SK-N-DZ (cell line): ENCODE results near the gene RIPOR2.
A peak's percentile ranks its signal among the peaks of the same experiment; 100 is the strongest.
"Not testable (repeated sequence)": the region's sequence is repeated elsewhere in the genome, so short reads cannot be mapped to it uniquely, and the experiment has no call there.

Experiments used
- DNase-seq: peaks from one replicate; pipeline ENCODE4 v3.0.0-alpha.2; 2015; ENCODE audit warnings: low spot score

The RIPOR2 gene

DNA sequence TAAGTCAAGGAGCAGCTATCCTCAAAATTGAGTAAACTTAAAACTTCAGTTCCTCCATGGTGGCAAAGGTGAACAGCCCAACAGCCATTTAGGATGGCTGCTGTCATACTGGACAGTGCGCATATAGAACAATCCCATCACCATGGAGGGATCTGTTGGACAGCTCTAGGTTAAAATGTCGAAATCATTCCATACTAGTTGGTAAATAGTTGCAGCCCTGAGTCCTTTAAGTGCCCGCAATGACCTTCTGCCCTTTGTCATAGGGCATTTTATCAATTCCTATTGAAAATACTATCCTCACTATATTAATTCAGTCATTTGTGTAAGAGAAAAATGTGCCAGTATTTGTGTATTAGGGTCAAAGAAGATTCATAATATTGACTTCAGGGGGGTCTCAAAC, 128.2 kb downstream of the RIPOR2 start:
- DNase-seq: no peak

DNA sequence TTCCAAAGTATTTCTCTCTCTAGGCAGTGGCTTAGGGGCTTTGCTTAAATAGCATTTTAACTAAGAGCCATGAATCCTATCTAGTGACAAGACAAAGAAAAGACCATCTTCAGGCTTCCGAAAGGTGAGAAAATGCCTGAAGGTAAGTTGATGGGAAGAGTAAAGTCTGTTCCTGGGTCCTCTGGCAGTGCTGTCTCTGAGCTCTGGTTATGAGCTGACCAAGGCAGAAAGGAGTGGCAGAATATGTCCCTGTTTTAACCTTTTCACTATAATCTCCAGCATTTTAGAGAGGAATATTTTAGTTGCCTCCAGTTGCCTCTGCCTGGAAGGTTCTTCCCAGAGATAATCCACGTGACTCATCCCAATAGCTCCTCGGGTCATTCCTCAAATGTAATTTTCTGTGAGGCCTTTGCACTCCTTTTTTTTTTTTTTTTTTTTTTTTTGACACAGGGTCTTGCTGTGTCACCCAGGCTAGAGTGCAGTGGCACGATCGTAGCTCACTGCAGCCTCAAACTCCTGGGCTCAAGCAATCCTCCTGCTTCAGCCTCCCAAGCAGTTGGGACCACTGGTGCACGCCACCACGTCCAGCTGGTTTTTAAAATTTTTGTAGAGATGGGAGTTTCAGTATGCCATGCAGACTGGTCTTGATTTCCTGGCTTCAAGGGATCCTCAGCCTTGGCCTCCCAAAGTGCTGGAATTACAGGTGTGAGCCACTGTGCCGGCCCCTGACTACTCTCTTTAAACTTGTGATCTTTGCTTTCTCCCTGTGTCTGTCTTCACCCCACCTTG, 133.3 kb downstream of the RIPOR2 start:
- DNase-seq: no peak

DNA sequence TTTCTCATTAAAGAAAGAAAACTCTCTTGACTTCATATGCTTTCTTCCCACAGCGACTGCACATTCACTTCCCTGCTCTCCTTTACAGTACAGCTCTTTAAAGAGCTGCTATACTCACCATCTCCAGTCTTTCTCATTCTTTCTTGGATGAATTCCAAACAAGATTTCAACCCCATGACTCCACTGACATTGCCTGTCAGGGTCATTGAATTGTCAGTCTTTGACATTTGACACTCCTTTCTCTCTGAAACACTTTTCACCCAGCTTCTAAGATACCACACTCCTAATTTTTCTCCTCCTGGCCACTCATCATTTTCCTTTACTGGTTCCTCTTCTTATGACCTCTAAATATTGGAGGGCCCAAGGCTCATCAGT, 136.2 kb downstream of the RIPOR2 start:
- no peak for DNase-seq

DNA sequence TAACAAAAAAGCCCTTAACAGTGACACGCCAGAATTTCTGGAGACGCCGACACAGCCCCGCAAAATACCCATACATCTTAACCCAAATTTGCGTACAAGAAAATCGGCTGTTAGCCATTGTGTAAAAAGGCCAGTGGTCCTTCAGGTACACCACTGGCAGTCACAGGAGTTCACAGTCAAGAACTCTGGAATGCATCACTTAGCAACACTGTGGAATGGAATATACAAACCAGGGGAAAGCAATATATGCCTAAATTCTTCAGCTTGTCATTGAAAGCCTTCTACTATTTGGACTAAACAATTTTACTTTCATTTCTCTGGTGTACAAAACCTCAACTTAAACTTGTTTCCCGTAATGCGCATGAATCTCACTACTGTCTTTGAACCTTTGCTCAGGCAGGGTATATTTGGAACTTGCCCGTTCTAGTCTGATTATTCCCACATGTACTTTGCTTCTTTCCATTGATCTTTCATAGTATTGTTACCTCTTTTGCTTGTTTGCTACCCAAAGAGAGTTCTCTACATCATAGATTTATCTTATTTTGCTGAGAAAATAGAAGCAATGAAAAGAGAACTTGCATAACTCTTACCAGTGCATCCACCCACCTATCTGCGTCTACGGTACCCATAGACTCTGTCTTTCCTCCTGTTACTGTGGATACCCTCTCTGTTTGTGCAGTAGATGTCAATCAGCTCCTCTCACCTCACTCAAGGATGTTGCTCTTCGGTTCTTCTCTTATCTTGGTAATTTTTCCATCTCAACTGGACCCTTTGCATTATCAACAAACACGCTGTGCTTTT, 136.8 kb downstream of the RIPOR2 start, which contains the start of gene ARMH2:
Gene ARMH2, minus strand, starts transcription at position 178 of the 801 bp plus-strand sequence. Its CDS starts 60 bp downstream, at position 118.
- DNase-seq: no peak

DNA sequence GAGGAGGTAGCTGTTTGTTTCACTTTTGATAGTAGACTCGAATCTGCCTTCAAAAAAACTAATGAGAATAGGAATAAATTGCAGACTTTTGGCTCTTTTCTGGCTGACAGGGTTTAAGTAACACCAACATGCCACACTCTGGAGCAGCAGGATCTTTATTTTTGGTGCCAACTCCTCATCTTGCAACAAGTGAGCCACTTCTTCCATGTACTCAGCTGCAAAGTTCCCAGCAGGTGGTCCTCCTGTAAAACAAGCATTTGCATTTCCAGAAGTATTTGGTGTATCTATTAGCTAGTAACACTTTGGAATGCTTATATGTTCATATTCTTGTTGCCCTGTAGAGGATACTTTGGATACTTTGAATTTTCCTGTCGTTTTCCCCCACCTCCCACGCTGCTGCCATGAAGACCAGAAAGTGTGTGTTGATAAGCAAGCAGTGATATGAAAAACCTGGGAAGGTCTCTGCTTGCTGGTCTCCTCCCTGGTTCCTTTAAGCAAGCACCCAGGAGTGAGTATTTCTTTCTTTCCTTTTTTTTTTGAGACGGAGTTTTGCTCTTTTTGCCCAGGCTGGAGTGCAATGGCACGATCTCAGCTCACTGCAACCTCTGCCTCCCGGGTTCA, 138.1 kb downstream of the RIPOR2 start:
- DNase-seq: no peak

DNA sequence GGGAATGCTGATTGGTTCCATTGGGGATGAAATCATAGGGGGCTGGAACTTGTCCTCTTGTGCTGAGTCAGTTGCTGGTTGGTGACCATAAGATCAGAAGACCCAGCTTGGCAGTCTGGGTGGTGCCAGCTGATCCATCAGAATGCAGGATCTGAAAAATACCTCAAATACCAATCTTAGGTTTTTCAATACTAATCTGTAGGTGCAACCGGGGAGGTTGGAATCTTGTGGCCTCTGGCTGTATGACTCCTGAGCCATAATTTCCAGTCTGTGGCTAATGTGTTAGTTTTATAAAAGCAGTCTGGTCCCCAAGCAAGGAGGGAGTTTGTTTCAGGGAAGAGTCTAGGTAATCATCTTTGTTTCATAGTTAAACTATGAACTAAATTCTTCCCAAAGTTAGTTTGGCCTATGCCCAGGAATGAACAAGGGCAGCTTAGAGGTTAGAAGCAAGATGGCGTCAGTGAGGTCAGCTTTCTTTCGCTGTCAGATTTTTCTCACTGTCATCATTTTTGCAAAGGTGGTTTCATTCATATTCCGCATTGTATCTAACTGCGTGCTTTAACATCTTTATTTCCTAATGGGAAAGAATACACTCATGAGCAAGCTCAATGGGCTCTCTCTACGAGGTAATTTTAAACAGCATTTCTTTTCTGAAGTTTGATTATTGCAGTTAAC, 139.0 kb downstream of the RIPOR2 start:
- no peak for DNase-seq

DNA sequence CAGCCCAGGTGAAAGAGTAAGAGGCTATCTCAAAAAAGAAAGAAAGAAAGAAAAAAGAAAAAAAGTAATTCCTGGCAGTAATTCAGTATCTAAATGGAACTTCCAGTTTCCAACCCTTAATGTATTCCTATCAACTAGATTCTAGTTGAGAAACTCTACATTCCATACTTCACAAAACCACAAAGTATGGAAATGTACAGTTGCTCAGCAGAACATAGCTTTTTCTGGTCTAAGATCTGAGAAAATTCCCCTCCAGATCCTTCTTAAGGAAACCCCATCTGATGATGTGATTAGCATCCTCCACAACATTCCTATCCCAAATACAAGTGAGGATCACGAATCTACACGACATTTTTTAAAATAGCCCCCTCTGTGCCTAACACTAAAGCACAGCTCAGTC, 140.7 kb downstream of the RIPOR2 start:
- DNase-seq: no peak

DNA sequence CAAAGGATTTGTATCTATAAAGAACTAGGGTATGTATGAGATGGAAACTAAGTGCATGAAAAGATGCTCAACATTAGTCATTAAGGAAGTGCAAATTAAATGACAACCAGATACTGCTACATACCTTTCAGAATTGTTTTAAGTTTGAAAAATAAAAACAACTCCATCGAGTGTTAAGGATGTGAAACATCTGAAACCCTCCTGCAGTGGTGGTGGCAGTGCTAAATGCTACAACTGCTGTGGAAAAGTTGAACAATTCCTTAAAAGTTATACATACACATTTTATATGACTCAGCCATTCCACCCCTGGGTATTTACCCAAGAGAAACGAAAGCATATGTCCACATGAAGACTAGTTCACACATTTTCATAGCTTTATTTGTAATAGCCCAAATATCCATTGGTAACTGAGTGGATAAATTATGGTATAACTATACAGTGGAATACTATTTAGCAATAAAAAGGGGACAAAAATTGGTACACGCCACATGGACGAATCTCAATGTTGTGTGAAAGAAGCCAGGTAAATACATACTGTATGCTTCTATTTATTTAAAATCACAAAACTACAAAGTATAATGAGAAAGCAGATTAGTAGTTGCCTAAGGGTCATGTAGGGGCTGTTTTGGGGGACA, 147.6 kb downstream of the RIPOR2 start:
- no peak for DNase-seq

DNA sequence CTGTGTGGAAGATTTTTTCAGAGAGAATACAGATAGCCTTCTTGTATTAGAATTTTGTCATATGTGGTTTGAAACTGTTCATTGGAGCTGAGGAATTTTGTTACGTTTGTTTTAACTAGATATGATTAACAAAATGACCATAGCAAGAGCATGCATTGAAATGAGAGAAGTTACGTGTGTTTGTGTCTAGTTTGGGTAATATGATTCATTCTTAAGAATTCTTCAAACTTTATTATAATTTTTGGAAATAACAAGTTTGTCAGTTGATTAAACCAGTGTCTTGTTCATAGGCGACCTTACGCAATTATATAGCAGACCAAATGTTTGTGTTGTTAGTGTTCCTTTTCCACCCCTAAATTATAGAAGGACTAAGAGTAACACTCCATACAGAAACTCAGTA, 155.6 kb downstream of the RIPOR2 start:
- DNase-seq: no peak

DNA sequence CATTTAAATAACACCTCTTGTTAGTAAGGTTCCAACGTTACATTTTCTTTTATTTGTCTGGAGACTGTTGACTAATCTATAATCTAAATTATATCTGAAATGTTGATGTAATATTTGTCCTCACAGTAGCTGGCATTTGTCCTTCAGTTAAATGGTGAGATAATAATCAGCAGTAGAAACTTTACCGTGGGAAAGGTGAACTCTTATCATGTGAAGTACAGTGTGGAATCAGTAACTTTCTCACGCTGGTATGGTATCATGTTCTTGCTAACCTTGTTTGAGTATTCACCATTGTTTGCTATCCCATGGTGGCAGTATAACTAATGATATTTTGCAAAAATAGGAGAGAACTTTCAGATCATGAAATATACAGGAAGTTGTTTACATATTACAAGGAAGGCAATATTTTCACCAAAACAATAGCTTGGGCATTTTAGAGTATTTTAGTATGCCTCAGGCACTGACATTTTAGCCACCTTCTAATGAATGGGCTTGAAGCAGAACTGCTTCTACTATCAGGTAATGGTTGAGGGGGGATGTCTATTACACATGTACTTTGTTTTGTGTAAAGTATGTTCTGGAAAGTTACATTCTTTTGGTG, 156.2 kb downstream of the RIPOR2 start:
- peak; percentile 13 for DNase-seq

DNA sequence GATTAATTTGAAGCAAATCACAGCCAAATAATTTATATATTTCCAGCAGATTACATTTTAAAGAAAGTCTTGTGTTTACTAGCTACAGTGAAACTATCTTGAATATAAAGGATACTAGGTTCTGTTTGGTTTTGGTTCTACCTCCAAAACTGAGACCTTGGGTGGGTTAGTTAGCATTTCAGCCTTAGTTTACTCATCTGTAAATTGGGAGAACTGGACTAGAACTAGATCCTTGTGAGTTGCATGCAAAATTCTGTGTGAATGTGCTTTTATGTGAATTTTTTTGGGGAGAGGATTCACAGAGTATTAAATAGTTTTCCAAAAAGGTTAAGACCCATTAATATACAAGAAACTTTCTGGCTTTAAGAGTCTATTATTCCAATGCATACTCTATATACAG, 156.9 kb downstream of the RIPOR2 start:
- DNase-seq: no peak

DNA sequence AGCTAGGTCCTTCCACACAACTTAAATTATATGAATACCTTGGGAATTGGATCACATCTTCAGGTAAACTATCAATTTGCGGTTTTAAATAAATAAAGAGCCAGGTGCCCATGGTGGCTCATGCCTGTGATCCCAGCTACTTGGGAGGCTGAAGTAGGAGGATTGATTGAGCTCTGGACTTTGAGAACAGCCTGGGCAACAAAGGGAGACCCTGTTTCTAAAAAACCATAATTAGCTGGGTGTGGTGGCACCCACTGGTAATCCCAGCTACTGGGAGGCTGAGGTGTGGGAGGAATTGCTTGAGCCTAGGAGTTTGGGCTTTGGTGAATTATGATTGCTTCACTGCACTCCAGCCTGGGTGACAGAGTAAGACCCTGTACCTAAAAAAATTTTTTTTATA, 157.6 kb downstream of the RIPOR2 start:
- DNase-seq: no peak

DNA sequence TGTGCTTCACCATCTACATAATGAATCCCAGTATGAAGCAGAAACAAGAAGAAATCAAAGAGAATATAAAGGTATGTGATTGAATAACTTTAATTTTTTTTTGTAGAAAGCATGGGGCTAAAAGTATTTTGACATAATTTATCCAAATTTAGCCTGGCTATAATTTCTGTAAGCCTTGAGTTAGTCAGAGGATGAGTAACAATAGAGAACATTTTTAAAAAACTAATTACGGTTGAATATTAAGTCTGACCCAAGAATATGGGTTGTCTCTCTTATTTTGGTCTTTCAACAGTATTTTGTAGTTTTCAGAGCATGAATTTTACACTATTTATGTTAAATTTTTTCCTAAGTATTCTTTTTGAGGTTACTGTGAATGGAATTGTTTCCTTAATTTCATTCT, 158.5 kb downstream of the RIPOR2 start:
- DNase-seq: no peak

DNA sequence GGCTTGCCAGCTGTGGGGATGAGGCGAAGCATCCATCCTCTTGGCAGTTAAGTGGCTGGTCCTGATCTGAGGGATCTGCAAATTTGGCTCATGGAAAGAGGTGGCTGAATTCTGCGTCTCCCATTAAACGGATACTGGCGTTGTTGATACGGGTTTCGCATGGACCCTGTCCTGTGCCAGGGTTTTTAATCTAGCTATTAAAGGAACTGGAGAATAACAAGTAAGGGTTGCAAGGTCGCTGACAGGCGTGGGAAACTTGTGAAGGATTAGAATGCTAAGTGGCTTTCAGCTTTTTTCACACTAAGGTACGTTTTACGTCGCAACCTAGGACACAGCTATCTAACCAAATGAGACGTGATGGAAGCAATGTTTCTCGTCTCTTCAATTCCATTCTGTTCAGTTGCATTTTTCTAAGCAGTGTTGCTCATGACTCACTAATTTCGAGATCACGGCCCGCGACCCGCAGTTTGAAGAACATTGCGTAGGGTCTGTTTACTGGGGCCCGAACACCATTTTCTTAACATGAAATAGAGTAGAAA, 160.2 kb downstream of the RIPOR2 start:
- no peak for DNase-seq

DNA sequence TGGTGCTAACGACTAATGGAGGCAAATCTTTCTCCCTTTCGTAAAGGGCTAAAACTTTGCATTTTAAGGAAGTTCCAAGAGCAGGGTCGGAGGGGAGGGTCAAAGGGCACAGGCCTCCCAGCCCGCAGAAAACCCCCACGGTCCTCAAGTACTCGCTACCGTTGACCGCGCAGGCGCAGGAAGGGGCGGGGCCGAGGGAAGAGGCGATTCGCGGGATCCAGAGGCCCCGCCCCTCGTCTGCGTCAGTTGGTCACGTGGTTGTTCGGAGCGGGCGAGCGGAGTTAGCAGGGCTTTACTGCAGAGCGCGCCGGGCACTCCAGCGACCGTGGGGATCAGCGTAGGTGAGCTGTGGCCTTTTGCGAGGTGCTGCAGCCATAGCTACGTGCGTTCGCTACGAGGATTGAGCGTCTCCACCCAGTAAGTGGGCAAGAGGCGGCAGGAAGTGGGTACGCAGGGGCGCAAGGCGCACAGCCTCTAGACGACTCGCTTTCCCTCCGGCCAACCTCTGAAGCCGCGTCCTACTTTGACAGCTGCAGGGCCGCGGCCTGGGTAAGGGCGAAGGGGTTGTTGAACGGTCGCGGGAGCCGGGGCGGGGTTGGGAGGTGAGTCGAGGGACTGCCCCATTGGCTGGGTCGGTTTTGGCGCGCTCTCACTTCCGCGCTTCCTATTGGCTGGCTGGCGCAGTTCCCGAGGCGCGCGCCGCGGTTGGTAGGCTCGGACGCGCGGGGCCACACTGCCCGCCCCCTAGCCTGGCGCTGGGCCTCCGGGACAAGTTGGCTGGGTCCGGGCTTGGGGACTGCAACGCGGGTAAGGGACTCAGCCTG, 160.9 kb downstream of the RIPOR2 start, which contains the start of gene GMNN:
Gene GMNN, plus strand, starts transcription at position 242 of the 824 bp plus-strand sequence. CDS start 2,310 bp downstream, outside the sequence.
- peak; percentile 95 for DNase-seq

DNA sequence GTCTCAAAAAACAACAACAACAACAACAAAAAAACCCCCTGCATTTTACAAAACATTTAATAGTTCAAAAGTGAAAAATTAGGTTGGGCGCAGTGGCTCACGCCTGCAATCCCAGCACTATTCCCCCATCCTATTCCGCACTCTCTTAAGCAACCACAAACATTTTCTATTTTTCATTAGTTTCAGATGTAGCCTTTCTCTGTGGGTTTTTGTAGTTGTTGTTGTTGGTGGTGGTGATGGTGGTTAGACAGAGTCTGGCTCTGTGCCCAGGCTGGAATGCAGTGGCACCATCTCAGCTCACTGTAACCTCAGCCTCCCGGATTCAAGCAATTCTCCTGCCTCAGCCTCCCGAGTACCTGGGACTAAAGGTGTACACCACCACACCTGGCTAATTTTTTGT, 167.4 kb downstream of the RIPOR2 start:
- DNase-seq: no peak

DNA sequence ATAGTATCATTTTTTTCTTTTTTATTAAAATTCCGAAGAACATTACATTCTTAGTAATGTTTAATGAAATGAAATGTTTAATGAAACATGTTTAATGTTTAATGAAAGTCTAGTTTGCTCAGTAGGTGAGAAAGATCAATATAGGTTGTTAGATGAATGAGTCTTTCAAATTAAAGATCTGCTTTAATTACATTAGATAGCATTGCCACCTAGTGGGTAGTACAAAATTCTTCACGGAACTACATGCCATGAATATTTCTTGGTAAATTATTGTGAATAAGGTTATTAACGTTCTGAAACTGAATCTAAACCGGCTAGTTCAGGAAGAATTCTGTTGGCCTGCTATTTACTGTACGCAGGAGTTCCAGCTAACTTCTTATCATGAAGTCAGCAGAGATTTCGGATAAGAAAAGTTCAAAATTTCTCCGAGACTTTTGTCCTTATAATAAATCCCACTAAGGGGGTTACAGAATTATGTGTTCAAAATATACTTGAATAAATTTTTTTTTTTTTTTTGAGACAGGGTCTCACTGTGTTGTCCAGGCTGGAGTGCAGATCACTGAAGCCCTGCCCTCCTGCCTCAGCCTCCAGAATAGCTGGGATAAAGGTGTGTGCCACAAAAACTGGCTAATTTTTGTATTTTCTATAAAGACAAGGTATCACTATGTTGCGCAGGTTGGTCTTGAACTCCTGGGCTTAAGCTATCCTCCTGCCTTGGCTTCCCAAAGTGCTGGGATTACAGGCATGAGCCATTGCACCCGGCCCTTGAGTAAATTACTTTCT, 168.9 kb downstream of the RIPOR2 start:
- DNase-seq: no peak

DNA sequence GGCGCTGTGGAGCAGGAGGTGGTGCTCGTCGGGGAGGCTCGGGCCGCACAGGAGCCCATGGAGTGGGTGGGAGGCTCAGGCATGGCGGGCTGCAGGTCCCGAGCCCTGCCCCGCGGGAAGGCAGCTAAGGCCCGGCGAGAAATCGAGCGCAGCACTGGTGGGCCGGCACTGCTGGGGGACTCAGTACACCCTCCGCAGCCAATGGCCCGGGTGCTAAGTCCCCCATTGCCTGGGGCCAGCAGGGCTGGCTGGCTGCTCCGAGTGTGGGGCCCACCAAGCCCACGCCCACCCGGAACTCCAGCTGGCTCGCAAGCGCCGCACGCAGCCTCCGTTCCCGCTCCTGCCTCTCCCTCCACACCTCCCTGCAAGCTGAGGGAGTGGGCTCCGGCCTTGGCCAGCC, 169.8 kb downstream of the RIPOR2 start:
- not testable (repeated sequence) for DNase-seq
